Ectodermal cell (in vitro differentiated cells): ENCODE measurements around the gene SLC37A3.
"Not testable (repeated sequence)": the region's sequence is repeated elsewhere in the genome, so short reads cannot be mapped to it uniquely, and the experiment has no call there.

Source experiments
- H3K27ac ChIP-seq: 2 replicates; pipeline ENCODE4 v1.7.0; 2013; ENCODE audit warnings: mild to moderate bottlenecking, low read depth, low read length; ENCODE audit not compliant: insufficient read depth, poor library complexity, severe bottlenecking
- H3K27me3 ChIP-seq: 2 replicates; pipeline ENCODE4 v1.7.0; 2013; ENCODE audit warnings: mild to moderate bottlenecking, low read length; ENCODE audit not compliant: insufficient read depth, control insufficient read depth, poor library complexity, severe bottlenecking
- H3K36me3 ChIP-seq: one replicate; pipeline ENCODE4 v1.7.0; 2013; ENCODE audit warnings: low read length; ENCODE audit not compliant: control insufficient read depth, insufficient read depth
- H3K4me1 ChIP-seq: one replicate; pipeline ENCODE4 v1.7.0; 2013; ENCODE audit warnings: low read length; ENCODE audit not compliant: control insufficient read depth, insufficient read depth
- H3K4me3 ChIP-seq: 2 replicates; pipeline ENCODE4 v1.7.0; 2013; ENCODE audit warnings: low read depth, low read length, control low read depth; ENCODE audit not compliant: insufficient read depth
- H3K9me3 ChIP-seq: 2 replicates; pipeline ENCODE4 v1.7.0; 2013; ENCODE audit warnings: mild to moderate bottlenecking, low read length, moderate library complexity; ENCODE audit not compliant: control insufficient read depth
- WGBS, 2 experiments: methylation state at CpG; one replicate each; pipeline ENCODE4 v1.1.7; 2013; ENCODE audit warnings: missing lambda C conversion rate in 2 of 2; 5-methylcytosine and 5-hydroxymethylcytosine counted together

The SLC37A3 gene

GRCh38 chr7:140423501-140423900, 25.2 kb upstream of the SLC37A3 start:
- WGBS, 2 experiments, result 91 to 100% methylated on average over 3 of the region's 3 CpGs
- Histone ChIP-seq H3K27me3 (no peaks in the 10 kb centered on the region), H3K4me3 (no peak overlapping the region), H3K4me1 (no peaks in the 10 kb centered on the region), H3K36me3 (no peaks in the 10 kb centered on the region), H3K27ac (no peak overlapping the region), H3K9me3 (no peaks in the 10 kb centered on the region)

- 86 to 92% methylated on average over 1 of the region's 2 CpGs for WGBS, 2 experiments
- Histone ChIP-seq H3K27me3 (no peaks in the 10 kb centered on the region), H3K9me3 (no peaks in the 10 kb centered on the region), H3K27ac (no peak overlapping the region), H3K4me1 (no peaks in the 10 kb centered on the region), H3K36me3 (no peaks in the 10 kb centered on the region), H3K4me3 (no peak overlapping the region)
Measured at GRCh38 chr7:140421521-140421920, 23.2 kb upstream of the SLC37A3 start.

DNA sequence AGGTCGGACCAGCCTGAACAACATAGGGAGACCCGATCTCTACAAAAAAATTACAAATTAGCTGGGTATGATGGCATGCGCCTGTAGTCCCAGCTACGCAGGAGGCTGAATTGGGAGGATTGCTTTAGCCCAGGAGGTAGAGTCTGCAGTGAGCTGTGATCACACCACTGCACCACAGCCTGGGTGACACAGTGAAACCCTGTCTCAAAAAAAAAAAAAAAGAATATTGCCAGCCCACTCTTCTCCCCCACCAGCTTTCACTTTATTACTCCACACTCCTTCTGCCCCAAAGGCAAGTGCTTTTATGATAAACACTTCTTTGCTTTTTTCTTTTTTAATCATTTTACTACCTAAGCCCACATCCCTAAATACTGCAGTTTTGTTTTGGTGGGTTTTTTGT, 20.3 kb upstream of the SLC37A3 start:
- Histone ChIP-seq H3K36me3 (no peaks in the 10 kb centered on the region), H3K4me1 (no peaks in the 10 kb centered on the region), H3K27ac (no peak overlapping the region), H3K9me3 (no peaks in the 10 kb centered on the region), H3K27me3 (no peaks in the 10 kb centered on the region), H3K4me3 (no peak overlapping the region)
- 94 to 95% methylated on average over 4 of the region's 4 CpGs for WGBS, 2 experiments

- not testable (repeated sequence) for H3K36me3 ChIP-seq, H3K27me3 ChIP-seq, H3K9me3 ChIP-seq, H3K4me1 ChIP-seq, H3K4me3 ChIP-seq, H3K27ac ChIP-seq
- WGBS, 2 experiments, result 93 to 96% methylated on average over 4 to 5 of the region's 5 CpGs
Measured at GRCh38 chr7:140418156-140418472, 19.8 kb upstream of the SLC37A3 start.

- H3K4me1 ChIP-seq, result no peaks in the 10 kb centered on the region
- WGBS, 2 experiments, result 90 to 92% methylated on average over 8 of the region's 8 CpGs
- H3K27me3 ChIP-seq, result no peaks in the 10 kb centered on the region
- H3K4me3 ChIP-seq, result no peak overlapping the region
- H3K9me3 ChIP-seq, result no peaks in the 10 kb centered on the region
- no peak overlapping the region for H3K27ac ChIP-seq
- H3K36me3 ChIP-seq, result no peaks in the 10 kb centered on the region
Measured at GRCh38 chr7:140417456-140418155, 19.3 kb upstream of the SLC37A3 start.

DNA sequence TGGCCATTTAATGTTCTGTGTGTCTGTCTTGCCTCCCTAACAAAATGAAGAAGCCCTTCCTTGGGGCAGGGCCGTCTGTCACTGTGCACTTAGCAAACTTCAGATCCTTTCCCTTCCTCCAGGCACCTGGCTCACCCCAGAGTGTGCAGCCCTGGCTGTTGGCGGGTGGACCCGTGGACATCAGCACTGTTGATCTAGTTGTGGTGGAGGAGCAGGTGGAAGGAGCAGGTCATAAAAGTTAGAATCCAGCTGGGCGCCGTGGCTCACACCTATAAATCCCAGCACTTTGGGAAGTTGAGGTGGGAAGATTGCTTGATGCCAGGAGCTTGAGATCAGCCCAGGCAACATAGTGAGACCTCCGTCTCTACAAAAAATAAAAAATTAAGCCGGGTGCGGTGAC, 18.2 kb upstream of the SLC37A3 start:
- 92% methylated on average over 8 of the region's 8 CpGs for whole genome bisulfite sequencing, 2 experiments
- H3K4me1 ChIP-seq, result no peaks in the 10 kb centered on the region
- no peaks in the 10 kb centered on the region for H3K36me3 ChIP-seq
- H3K9me3 ChIP-seq, result no peaks in the 10 kb centered on the region
- H3K27me3 ChIP-seq, result no peaks in the 10 kb centered on the region
- H3K4me3 ChIP-seq, result no peak overlapping the region
- H3K27ac ChIP-seq, result no peak overlapping the region

- not testable (repeated sequence) for H3K4me1 ChIP-seq, H3K27me3 ChIP-seq, H3K9me3 ChIP-seq, H3K4me3 ChIP-seq, H3K36me3 ChIP-seq, H3K27ac ChIP-seq
- 93 to 94% methylated on average over 9 of the region's 9 CpGs for WGBS, 2 experiments
Measured at GRCh38 chr7:140415816-140416215, 17.5 kb upstream of the SLC37A3 start.

- H3K4me1 ChIP-seq, result no peaks in the 10 kb centered on the region
- no peaks in the 10 kb centered on the region for H3K27me3 ChIP-seq
- no peaks in the 10 kb centered on the region for H3K9me3 ChIP-seq
- 82 to 95% methylated on average over 3 of the region's 3 CpGs for WGBS, 2 experiments
- H3K36me3 ChIP-seq, result no peaks in the 10 kb centered on the region
- H3K4me3 ChIP-seq, result no peak overlapping the region
- no peak overlapping the region for H3K27ac ChIP-seq
Measured at GRCh38 chr7:140415361-140415760, 17.0 kb upstream of the SLC37A3 start.

GRCh38 chr7:140404565-140405065, 6.3 kb upstream of the SLC37A3 start:
- Histone ChIP-seq H3K9me3 (no peaks in the 10 kb centered on the region), H3K4me1 (peaks cover 5% of the 10 kb centered on the region), H3K27me3 (no peaks in the 10 kb centered on the region), H3K36me3 (no peaks in the 10 kb centered on the region), H3K27ac (no peak overlapping the region), H3K4me3 (peak overlapping the region; percentile 40)
- WGBS, 2 experiments, result 79 to 86% methylated on average over 3 of the region's 3 CpGs

DNA sequence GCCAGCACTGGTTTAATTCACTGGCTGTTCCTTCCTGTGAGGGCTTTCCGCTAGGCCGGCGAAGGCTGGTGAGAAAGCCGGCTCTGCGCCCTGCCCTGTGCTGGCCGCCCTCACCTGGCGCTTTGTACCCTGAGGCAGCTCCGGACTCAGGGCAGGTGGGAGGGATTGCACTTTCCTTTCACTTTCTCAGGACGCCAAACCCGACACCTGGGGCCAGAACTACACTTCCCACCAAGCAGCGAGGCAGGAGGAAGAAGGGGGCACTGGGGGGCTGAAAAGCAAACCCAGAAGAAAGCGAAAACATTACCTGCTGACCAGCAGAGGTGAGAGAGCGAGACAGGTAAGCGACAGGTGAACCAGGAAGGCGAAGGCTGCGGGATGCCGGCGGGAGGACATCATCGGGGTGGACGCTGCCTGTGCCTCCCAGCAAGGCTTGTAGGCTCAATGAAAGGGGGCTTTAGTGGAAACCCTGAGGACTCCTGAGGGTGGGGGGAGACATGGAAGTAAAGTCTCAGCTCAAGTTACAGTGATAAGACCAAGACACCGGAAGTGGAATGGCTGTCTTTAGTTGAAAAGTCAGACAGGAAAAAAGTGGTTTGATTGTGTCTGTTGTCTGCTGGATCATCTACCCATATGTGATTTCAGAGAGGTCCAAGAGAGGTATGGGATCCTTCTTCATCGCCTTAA, 5.7 kb upstream of the SLC37A3 start, which contains the start of gene RAB19:
Gene RAB19, plus strand, starts transcription at position 181 of the 687 bp plus-strand sequence. CDS start 3,589 bp downstream, outside the sequence.
- Histone ChIP-seq H3K4me1 (peaks cover 5% of the 10 kb centered on the region), H3K27me3 (no peaks in the 10 kb centered on the region), H3K9me3 (no peaks in the 10 kb centered on the region), H3K4me3 (peak within 1 kb of the TSS; percentile 40), H3K36me3 (no peaks in the 10 kb centered on the region), H3K27ac (no peak within 1 kb of the TSS)
- WGBS, 2 experiments, result 38 to 47% methylated on average over 22 of the region's 22 CpGs
